ENCODE results near the gene MFRP.

MFRP gene

GRCh38 chr11:119369132-119369925 lies 22.8 kb upstream of the MFRP start:
- no peak overlapping the region for H2AFZ ChIP-seq (ENCODE audit: low read depth, low read length)
- H3K36me3 ChIP-seq (ENCODE audit: insufficient read depth, low read length): no peaks in the 10 kb centered on the region
- H3K4me1 ChIP-seq (ENCODE audit: insufficient read depth, low read length): peaks cover 6% of the 10 kb centered on the region
- peaks cover 25% of the 10 kb centered on the region for H3K27me3 ChIP-seq (ENCODE audit: insufficient read depth, low read length)
- no peak overlapping the region for H3K4me3 ChIP-seq (ENCODE audit: low read length)
- no peaks in the 10 kb centered on the region for H3K9me3 ChIP-seq (ENCODE audit: low read length)

- Histone ChIP-seq H3K27me3 (ENCODE audit: insufficient read depth, low read length) (peaks cover 29% of the 10 kb centered on the region), H3K36me3 (ENCODE audit: insufficient read depth, low read length) (no peaks in the 10 kb centered on the region), H3K9me3 (ENCODE audit: low read length) (no peaks in the 10 kb centered on the region), H3K4me3 (ENCODE audit: low read length) (no peak overlapping the region), H2AFZ (ENCODE audit: low read depth, low read length) (no peak overlapping the region), H3K4me1 (ENCODE audit: insufficient read depth, low read length) (peaks cover 5% of the 10 kb centered on the region)
These were observed 21.9 kb upstream of the MFRP start for GRCh38 chr11:119368121-119369034.

GRCh38 chr11:119367661-119368120 lies 21.2 kb upstream of the MFRP start:
- H3K4me3 ChIP-seq (ENCODE audit: low read length): no peak overlapping the region
- H3K27me3 ChIP-seq (ENCODE audit: insufficient read depth, low read length): peaks cover 34% of the 10 kb centered on the region
- H3K36me3 ChIP-seq (ENCODE audit: insufficient read depth, low read length): no peaks in the 10 kb centered on the region
- peaks cover 6% of the 10 kb centered on the region for H3K4me1 ChIP-seq (ENCODE audit: insufficient read depth, low read length)
- H3K9me3 ChIP-seq (ENCODE audit: low read length): no peaks in the 10 kb centered on the region
- H2AFZ ChIP-seq (ENCODE audit: low read depth, low read length): no peak overlapping the region

GRCh38 chr11:119366690-119367620 lies 20.4 kb upstream of the MFRP start:
- peaks cover 13% of the 10 kb centered on the region for H3K4me1 ChIP-seq (ENCODE audit: insufficient read depth, low read length)
- H2AFZ ChIP-seq (ENCODE audit: low read depth, low read length): no peak overlapping the region
- H3K27me3 ChIP-seq (ENCODE audit: insufficient read depth, low read length): peaks cover 34% of the 10 kb centered on the region
- no peak overlapping the region for H3K4me3 ChIP-seq (ENCODE audit: low read length)
- no peaks in the 10 kb centered on the region for H3K36me3 ChIP-seq (ENCODE audit: insufficient read depth, low read length)
- H3K9me3 ChIP-seq (ENCODE audit: low read length): no peaks in the 10 kb centered on the region

- no peak overlapping the region for H3K4me3 ChIP-seq (ENCODE audit: low read length)
- H3K4me1 ChIP-seq (ENCODE audit: insufficient read depth, low read length): peaks cover 25% of the 10 kb centered on the region
- H2AFZ ChIP-seq (ENCODE audit: low read depth, low read length): no peak overlapping the region
- no peaks in the 10 kb centered on the region for H3K36me3 ChIP-seq (ENCODE audit: insufficient read depth, low read length)
- H3K9me3 ChIP-seq (ENCODE audit: low read length): no peaks in the 10 kb centered on the region
- peaks cover 34% of the 10 kb centered on the region for H3K27me3 ChIP-seq (ENCODE audit: insufficient read depth, low read length)
These were observed 18.6 kb upstream of the MFRP start for GRCh38 chr11:119365071-119365591.

GRCh38 chr11:119363851-119364590 lies 17.5 kb upstream of the MFRP start:
- Histone ChIP-seq H3K4me3 (ENCODE audit: low read length) (peak overlapping the region; percentile 31), H3K36me3 (ENCODE audit: insufficient read depth, low read length) (peaks cover under 1% of the 10 kb centered on the region), H3K27me3 (ENCODE audit: insufficient read depth, low read length) (peaks cover 34% of the 10 kb centered on the region), H3K4me1 (ENCODE audit: insufficient read depth, low read length) (peaks cover 25% of the 10 kb centered on the region), H2AFZ (ENCODE audit: low read depth, low read length) (no peak overlapping the region), H3K9me3 (ENCODE audit: low read length) (no peaks in the 10 kb centered on the region)

- H3K4me3 ChIP-seq (ENCODE audit: low read length): no peak overlapping the region
- H3K36me3 ChIP-seq (ENCODE audit: insufficient read depth, low read length): peaks cover 2% of the 10 kb centered on the region
- no peak overlapping the region for H2AFZ ChIP-seq (ENCODE audit: low read depth, low read length)
- H3K9me3 ChIP-seq (ENCODE audit: low read length): no peaks in the 10 kb centered on the region
- H3K4me1 ChIP-seq (ENCODE audit: insufficient read depth, low read length): peaks cover 22% of the 10 kb centered on the region
- H3K27me3 ChIP-seq (ENCODE audit: insufficient read depth, low read length): peaks cover 34% of the 10 kb centered on the region
These were observed 16.8 kb upstream of the MFRP start for GRCh38 chr11:119363081-119363850.

- H3K36me3 ChIP-seq (ENCODE audit: insufficient read depth, low read length): peaks cover 2% of the 10 kb centered on the region
- H3K4me1 ChIP-seq (ENCODE audit: insufficient read depth, low read length): peaks cover 21% of the 10 kb centered on the region
- H3K27me3 ChIP-seq (ENCODE audit: insufficient read depth, low read length): peaks cover 34% of the 10 kb centered on the region
These were observed 16.2 kb upstream of the MFRP start for GRCh38 chr11:119362741-119363080.

GRCh38 chr11:119361941-119362725 lies 15.6 kb upstream of the MFRP start:
- Histone ChIP-seq H3K4me1 (ENCODE audit: insufficient read depth, low read length) (peaks cover 21% of the 10 kb centered on the region), H3K27me3 (ENCODE audit: insufficient read depth, low read length) (peaks cover 29% of the 10 kb centered on the region), H3K4me3 (ENCODE audit: low read length) (no peak overlapping the region)

More at GRCh38 chr11:119362741-119363080, 16.2 kb upstream of the MFRP start:
- Histone ChIP-seq H3K4me3 (ENCODE audit: low read length) (no peak overlapping the region), H2AFZ (ENCODE audit: low read depth, low read length) (no peak overlapping the region), H3K9me3 (ENCODE audit: low read length) (no peaks in the 10 kb centered on the region)

GRCh38 chr11:119361056-119361787 lies 14.7 kb upstream of the MFRP start:
- H3K27me3 ChIP-seq (ENCODE audit: insufficient read depth, low read length): peaks cover 22% of the 10 kb centered on the region
- peaks cover 2% of the 10 kb centered on the region for H3K36me3 ChIP-seq (ENCODE audit: insufficient read depth, low read length)
- peaks cover 21% of the 10 kb centered on the region for H3K4me1 ChIP-seq (ENCODE audit: insufficient read depth, low read length)
- H3K9me3 ChIP-seq (ENCODE audit: low read length): no peaks in the 10 kb centered on the region
- no peak overlapping the region for H3K4me3 ChIP-seq (ENCODE audit: low read length)
- no peak overlapping the region for H2AFZ ChIP-seq (ENCODE audit: low read depth, low read length)

More at GRCh38 chr11:119361941-119362725, 15.6 kb upstream of the MFRP start:
- no peaks in the 10 kb centered on the region for H3K9me3 ChIP-seq (ENCODE audit: low read length)
- no peak overlapping the region for H2AFZ ChIP-seq (ENCODE audit: low read depth, low read length)
- peaks cover 2% of the 10 kb centered on the region for H3K36me3 ChIP-seq (ENCODE audit: insufficient read depth, low read length)
